CD4-positive, alpha-beta T cell treated with Interleukin-15 for 1 hour (primary cell): ENCODE data around the gene PNMA8A.
A peak's percentile ranks its signal among the peaks of the same experiment; 100 is the strongest.

ENCODE experiments used
- DNase-seq: peaks from one replicate; pipeline ENCODE4 v3.0.0-alpha.2; 2020

PNMA8A gene

DNA sequence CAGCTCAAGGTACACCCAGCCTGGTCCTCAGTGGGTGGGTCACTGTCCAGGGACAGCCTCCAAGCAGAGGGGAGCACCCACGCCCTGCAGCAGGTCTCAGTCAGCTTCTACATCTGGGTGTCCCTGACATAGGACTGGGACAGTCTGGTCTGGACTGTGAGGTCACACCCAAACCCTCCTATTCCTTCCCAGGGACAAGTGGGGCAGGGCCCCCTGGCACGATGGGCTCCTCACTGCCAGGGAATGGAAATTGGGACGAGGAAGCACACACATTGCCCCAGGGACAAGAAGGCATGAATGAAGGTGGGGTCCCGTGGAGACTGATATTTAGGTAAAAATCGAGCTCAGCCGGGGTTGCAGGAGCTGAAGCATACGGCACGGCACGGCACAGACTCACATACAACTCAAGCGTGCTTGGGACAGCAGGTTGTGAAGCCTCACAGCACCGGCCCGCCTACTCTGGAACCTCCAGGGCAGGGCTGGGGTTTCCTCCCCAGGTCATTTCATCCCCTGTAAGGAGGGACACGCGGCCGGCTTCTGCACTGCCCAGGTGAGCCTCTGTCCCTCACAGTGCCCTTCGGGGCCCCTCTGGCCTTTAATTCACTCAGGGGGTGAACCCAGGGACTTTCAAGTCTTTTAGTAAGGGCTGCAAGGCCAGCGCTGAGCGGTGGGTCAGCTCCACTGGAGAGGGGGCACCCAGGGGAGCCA is 20.8 kb upstream of the PNMA8A start:
- DNase-seq, result no peak

DNA sequence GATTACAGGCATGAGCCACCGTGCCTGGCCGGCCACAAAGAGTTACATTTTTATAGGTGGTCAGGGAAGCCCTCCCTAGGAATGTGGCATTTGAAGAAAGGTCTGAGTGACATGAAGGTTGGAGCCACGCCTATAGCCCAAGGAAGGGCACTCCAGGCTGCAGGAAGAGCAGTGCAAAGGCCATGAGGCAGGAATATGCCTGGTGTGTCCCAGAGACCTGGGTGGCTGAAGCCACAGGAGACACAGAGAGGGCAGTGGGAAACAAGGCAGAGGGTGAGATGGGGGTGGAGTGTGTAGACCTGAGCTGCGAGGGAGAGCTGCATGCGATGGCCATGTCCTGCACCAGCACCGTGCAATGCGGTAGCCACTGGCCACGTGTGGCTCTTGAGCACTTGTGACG is 19.4 kb upstream of the PNMA8A start:
- no peak for DNase-seq

DNA sequence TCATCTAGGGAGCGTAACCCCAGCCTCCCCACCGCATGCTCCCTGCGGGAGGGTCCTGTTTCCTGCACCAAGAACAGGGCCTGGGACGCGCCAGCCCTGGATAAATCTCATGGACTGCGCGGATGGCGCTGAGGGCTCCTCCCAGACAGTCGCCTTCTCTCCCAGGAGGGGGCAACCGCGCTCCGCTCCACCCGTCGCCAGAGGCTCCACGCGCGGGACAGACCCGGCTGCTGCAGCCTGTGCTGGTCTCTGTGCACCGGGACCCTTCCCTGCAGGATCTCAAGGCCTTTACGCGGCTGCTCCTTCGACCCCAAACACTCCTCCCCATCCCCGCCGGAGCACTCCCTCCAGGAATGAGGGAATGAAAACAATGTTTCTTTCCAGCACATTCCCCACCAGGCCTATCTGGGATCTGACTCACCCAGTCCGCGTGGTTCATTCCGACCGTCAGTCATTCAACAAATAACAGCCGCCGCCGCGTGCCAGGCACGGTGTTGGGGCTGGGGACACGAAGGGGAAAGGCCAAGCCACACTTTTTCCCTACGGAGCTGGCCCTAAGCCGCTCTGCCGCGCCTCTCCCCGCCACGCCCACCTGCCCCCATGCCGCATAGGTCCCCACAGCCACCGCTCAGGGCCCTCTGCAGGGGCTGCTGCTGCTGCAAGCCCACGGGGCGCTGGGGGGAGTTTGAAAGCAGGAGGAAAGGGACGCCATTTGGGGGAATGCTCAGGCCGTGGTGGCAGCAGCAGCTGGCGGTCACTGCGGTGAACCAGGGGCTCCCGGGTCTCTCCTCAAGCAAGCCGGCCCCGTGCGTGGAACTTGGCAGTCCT is 18.3 kb upstream of the PNMA8A start:
- DNase-seq, result no peak

DNA sequence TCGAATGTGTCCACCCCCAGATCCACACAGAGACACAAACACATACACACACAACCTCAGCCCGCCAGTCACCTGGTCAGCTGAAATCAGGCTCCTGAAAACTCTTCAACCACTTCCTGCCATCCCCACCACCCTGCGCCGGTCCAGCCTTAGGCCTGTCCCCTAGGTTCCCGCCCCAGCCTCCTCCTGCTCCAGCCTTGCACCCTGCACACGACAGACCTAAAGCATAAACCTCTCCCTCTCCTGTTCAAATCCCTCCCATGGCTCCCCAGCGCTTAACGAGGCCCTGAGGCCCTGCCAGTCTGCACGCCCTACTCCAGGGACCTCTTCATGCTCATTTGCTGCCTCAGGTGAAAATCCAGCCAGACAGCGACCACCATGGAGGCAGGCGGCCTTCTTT is 17.2 kb upstream of the PNMA8A start:
- no peak for DNase-seq

DNA sequence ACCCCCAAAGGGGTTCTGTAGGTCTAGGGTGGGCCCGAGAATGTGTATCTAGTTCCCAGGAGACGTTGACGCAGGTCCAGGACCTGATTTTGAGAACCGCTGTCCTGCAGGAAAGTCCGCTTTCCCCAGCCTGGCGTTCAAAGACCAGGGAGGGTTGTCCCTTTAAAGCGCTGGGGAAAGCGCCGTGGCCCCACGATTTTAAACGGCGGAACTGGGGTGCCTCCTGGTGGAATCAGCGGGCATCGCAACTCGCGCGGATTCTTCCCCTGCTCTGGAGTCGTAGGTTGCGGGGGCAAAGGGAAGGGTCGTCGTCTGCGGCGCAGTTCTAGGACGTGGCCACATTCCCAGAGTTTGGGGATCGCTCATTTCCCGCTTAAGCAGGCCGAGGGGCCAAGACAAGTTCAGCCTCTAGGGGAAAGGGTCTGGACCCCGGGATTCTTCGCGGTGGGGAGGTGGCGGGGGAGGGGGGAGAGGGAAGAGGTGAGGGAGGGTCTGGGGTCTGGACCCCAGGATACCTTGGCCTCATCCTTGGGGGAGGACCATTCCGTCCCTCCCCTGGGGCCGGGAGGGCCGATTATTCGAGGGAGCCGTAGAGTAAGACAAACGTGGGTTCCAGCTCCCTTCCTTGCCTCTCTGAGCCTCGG is 16.6 kb upstream of the PNMA8A start:
- DNase-seq, result peak; percentile 60

DNA sequence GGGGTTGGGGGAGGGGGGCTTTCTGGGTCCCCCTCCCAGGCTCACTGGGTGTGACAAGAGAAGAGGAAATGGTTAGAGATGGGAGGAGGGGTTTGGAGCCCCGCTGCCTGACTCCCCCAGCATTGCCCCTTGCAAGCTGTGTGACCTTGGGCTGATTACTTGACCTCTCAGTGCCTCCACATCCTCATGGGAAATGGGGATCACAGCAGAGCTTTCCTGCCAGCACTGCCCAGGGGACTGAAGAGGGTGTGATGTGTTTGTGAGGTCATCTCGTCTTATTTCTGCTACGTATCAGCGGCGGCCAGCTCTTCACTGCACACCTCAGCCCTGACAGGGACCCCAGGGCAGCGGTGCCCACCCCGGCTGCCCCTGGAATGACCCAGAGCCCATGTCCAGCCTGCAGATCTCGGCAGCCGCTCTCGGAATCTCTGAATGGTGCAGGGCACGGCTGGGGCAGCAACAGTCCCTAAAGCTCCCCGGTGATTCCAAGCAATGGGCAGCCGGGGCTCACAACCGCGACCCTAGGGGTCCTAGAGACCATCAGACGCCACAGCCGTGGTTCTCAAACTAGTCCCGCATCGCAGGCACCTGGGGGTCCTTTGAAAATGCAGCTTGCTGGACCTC is 15.9 kb upstream of the PNMA8A start:
- DNase-seq, result no peak

DNA sequence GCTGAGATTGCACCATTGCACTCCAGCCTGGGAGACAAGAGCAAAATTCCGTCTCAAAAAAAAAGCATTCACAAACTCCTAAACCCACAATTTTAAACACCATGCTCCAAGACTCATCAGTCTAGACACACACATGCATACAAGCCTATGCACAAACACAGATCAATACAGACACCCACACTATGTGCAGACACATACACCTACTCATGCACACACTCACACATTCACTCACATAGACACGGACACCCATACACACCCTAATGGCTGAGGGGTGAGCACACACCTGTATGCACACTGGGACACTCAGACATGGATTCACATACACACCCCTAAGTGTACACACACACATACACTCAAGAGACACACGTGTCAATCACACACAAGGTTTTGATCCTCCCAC is 15.0 kb upstream of the PNMA8A start:
- DNase-seq, result no peak

DNA sequence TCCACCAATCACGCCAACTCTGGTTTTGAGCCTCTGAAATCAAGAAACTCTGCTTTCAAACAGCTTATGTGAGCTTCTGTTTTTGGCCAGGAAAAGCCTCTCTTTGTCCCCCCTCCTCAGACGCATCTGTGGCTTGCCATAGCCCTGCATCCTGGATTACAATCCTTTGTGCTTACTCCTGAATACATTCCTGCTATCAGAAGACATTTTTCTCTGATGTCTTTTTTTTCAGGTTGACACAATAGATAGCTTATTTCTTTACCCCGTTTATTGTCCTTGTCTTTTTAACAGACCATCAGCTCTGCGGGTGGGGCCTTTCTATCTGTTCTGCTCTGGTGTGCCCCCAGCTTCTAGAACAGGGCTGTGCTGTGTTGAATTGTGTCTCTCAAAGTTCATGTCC is 13.3 kb upstream of the PNMA8A start:
- no peak for DNase-seq

DNA sequence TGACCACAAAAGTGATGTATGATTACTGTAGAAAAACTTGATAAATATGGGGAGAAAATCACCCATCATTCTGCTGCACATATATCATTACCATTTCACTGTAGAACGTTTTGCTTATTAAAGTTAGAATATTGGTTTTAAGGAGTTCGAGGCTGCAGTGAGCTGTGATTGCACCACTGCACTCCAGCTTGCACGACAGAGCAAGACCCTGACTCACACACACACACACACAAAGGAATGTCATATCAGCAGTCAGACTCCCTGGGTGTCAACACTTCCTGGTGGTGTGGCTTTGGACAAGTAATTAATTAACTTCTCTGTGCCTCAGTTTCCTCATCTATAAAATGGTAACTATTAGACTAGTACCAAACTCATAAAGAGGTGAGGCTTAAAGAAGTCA is 11.3 kb upstream of the PNMA8A start:
- DNase-seq, result no peak

DNA sequence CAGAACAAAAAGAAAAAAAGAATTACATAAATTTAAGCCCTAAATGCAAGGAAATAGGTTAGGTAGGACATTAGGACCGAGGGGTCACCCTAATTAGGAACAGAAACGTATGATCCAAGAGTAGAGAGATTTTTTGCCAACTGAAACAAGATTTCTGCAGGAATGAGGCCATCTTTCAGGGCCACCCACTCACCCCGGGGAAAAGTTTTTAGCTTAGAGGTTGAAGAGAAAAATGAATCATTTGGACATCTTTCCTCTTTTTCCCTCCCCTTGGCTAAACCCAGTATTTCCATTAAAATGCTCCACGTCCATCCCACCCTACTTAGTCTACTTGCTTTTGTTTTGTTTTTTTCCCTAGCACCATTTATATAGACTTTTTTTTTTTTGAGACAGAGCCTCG is 10.6 kb upstream of the PNMA8A start:
- DNase-seq, result no peak

DNA sequence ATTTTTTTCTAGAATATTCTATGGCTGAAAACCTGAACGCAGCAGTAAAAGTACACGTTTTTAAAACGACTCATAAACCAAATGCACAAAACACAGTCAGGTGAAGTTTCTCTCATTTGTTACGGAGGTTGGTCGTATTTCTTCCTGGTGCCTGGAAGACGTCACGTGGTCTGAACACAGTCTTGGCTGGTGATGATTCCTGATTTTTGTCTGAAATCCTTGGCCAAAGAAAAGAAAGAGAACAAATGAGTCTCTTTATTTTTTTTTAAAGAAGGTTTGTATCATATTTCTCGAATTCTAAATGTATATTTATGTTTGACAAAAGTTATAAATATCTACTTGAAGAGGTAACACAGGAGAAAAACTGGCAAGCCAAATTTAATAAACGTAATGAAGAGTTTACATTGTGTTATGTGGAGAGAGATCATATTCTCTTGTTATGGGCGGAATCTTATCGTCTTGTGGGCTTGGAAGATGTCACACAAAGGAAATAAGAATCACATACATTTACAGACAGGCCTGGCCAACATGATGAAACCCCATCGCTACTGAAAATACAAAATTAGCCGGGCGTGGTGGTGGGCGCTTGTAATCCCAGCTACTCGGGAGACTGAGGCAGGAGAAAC is 10.0 kb upstream of the PNMA8A start:
- no peak for DNase-seq

DNA sequence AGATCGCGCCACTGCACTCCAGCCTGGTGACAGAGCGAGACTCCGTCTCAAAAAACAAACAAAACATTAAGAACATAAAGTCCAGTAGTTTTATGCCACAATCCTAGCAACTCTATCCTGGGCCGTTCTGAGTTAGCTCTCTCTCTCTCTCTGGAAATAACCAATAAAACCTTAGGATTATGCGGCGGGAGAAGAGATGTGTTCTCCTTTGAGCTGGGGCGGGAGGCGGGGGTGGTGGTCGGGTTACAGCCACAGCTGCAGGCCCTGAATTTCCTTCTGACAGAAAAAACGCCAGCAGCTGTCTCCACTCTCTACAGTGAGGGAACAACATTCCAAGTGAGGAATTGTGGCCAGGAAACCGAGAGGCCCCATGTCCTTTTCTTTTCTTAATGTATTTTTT is 9.1 kb upstream of the PNMA8A start:
- DNase-seq, result no peak

DNA sequence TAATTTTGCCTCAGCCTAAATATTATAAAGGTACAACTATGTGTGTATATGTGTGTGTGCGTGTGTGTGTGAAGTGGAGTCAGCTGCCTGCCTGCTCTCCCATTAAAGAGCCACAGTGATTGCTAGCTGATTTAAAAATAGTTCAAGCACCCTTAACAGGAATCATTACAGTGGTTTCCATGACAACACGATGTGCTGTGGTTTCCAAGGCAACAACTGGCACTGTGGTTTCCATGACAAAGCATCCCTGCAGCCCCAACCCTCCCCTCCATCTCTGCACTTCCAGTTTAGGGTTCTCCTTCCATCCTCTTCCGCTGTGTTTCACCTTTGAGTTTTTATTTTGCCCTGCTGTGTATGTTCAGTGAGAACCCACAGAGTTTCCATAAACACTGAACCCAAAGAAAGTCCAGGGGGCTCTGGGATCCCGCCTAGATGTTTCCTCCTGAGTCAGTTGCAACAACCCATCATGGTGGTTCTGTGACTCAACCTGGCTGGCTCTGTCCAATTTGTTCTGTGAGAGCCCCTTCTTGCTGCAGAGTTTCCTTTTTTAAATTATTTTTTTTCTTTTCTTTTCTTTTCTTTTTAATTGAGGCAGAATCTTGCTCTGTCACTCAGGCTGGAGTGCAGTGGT is 7.1 kb upstream of the PNMA8A start:
- DNase-seq, result peak; percentile 24

DNA sequence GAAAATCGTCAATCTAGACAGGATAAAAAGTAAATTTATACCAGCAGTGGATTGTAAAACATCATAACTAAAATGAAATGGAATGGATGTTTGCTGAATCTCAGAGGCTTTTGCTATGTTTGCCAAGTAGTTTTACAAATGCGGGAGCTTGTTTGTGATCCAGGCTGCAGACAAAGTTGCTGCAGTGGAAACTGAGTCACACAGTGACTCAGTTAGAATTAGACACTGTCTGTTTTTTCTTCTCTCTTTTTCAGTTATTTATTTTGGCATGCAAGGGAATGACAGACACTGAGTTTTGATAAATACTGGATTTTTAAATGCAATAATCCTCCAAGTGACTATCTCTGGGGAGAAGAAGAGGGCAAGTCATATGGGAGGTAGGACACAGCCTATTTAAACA is 4.6 kb upstream of the PNMA8A start:
- DNase-seq, result no peak

DNA sequence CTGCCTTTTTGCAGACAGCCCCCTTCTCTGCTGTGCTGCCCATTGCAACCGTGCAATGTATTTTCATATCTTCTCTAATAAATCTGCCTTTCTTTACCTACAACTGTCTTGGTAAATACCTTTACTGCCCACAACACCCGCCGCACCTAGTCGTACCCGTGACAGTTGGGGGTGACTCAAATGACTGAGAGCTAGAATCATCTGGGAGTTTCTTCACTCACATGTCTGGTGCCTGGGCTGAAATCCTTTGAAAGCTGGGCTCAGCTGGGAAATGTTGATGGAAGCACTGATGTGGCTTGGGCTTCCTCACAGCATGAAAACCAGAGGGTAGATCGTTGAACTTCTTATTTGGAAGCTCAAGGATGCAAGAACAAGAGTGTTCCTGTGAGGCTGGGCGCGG is 2.8 kb upstream of the PNMA8A start:
- no peak for DNase-seq

DNA sequence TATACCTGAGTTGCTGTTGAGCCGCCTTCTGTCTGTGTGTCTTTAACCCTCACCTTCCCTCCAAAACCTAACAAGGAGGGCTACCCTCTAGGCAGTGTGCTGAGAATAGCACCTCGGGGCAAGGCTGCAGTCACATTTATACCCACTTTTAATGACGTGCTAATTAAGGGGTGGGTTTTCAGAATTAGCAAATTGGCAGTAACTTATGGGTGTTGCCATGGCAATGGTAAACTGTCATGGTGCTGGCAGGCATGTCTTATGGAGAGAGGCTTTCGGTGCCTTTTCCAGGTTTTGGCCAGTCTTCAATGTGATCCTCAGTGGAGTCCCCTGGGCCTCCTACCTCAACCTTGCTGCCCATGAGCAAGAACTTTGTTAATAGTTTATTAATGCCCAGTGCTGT is 1.2 kb upstream of the PNMA8A start:
- DNase-seq, result no peak

DNA sequence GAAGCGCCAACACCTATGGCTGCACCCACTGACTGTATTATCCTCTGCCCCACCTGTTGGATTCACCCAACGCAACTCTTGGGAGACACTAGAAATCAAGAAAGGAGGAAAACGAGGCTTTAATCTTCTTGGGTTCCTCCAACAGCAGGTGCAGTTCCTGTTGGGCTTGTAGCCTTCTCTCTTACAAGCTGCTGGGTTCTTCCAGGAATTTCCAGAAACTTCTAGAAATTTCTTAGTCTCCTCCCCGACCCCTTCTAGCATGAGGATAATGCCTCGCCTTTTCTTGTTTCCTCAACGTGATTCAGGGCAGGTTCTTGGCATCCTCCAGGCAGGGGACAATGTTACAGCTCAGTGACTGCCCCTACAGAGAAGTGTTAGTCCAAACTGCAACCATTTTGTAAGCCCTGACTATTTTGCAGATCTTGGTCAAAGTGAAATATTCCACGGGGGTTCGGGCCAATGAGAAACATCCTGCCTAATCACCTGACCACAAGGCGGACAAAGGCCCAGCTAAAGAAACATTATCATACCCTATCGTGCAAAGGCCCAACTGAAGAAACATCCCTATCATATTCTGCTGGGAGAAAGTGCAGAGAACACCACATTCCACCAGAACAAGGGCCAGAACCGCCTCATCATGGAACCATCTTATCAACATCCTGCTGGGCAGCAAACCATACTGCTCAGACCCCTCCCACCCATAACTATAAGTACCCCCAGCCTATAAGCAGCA is 614 bp upstream of the PNMA8A start:
- no peak for DNase-seq

DNA sequence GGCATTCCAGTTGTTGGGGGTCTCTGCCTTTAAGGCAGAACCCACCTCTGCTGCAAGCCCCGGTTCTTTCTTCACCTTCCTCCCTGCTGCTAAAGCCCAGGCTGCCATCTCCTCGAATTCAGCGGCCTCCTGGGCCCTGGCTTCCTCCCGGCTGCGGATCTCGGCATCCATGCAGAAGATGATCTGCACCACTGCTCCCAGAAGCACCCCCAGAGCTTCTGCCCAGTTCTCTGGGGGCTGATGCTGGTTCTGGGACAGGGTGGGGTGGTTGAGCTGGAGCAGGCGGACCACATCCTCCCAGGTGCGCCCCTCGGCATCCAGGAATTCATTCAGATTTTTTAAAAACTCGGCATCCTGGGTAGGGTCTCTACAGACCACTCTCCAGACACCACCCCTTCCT is 987 bp downstream of the PNMA8A start:
- DNase-seq, result no peak

DNA sequence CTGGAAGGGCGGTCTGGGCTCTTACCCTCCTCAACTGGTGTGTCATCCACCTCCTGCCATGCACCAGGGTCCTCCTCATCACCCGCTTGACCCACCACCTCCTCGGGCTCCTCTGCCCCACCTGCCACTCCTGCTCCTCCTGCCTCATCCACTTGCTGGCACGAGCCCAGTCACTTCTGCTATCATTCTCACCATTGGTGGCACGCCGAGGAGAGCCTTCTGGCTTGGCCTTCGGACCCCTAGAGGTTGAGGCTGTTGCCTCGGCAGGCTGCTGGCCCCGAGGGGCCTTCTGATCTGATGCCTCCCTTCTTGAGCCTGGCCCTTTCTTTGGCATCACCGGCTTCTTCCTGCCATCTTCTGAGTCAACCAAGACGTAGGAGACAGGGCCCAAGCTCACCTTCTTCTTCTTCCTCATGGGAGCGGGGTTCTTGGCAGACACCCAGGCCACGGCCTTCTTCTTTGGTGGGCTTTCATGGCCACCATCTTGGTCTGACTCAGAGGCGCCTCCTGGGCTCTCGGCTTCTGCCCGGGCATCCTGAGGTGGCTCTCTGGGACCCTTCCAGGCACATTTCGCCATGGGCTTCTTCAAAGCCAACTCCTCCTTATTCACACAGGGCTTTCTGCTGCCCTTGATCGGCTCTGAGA is 1.7 kb downstream of the PNMA8A start:
- DNase-seq, result no peak

DNA sequence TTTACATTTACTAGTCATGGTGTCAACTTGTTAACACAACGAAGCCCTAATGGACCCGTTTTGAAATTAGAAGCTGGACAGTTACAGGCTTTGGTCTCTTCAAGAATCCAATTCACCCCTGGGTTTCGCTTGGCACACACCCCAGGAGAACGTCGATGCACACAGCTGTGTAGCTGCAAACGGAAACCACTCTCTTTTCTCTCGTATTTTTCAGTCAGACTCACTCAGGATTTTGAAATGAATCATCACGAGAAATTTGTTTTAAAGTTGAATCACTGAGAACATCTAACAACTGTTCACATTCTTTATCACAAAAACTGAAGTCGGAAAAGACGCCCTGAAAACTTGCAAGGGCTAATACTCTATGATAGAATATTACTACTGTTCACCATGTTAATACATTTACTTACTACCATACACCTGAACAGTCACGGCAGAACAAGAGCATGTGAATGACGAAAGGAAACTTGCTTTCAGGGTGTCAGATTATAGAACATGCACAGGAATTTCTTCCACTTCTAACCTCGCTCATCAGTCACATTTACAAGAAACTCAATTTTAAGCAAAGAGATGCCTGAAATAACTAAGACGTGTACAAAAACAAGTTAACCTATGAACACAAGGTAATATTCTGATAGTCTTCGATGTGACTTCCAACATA is 4.7 kb downstream of the PNMA8A start:
- DNase-seq, result no peak

DNA sequence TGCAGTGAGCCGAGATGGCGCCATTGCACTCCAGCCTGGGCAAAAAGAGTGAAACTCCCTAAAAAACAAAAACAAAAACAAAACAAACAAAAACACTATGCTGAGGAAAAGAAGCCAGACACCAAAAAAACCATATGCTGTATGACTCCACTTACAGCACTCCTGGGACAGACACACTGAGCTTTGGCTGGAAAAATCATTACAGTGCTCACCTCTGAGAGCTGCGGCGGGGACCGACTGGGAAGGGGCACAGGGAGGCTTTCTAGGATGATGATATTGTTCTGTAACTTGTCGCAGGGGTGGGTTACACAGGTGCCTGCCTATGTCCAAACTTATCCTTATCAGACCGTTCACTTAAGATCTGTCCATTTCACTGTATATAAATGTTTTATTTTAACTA is 7.8 kb downstream of the PNMA8A start:
- no peak for DNase-seq
